Common myeloid progenitor, CD34-positive (primary cell): Measurements from ENCODE around the gene FERMT2.

ENCODE experiments used
- CTCF ChIA-PET: fragments of 350-600 bp; sonication (Branson Sonifier 250); formaldehyde crosslinking; loops from one replicate; lab custom pipeline; 2021; ENCODE audit warnings: antibody characterized with exemption; lab: Charles Lee
- POLR2A ChIA-PET: fragments of 350-600 bp; sonication (Branson Sonifier 250); formaldehyde crosslinking; loops from one replicate; lab custom pipeline; 2021; ENCODE audit warnings: antibody characterized with exemption; lab: Charles Lee
- DNase-seq, 3 donors: peaks; one replicate each; pipeline versions ENCODE4 v3.0.0 to v3.0.0-alpha.2; 2013
- H3K27ac ChIP-seq, 2 experiments: 1 replicate in 1 of 2; 2 replicates in 1 of 2; pipeline ENCODE4 v1.7.0; 2013; ENCODE audit warnings: inconsistent platforms in 2 of 2, low read length in 2 of 2, mild to moderate bottlenecking in 2 of 2, low read depth in 1 of 2, moderate library complexity in 1 of 2; ENCODE audit not compliant: severe bottlenecking in 2 of 2, insufficient read depth in 1 of 2, poor library complexity in 1 of 2
- H3K27me3 ChIP-seq, 5 experiments: replicated peaks in 2 of 5; 1 replicate in 3 of 5; 2 replicates in 2 of 5; pipeline versions ENCODE4 v1.6.1 to v1.7.0; 2013; ENCODE audit warnings: low read length in 4 of 5, mild to moderate bottlenecking in 2 of 5, moderate library complexity in 2 of 5, inconsistent platforms in 1 of 5; ENCODE audit not compliant: insufficient read depth in 5 of 5, control insufficient read depth in 4 of 5
- H3K36me3 ChIP-seq, 4 experiments: 1 replicate in 2 of 4; 2 replicates in 2 of 4; pipeline versions ENCODE4 v1.6.1 to v1.7.0; 2013; ENCODE audit warnings: low read length in 3 of 4, control low read depth in 1 of 4, mild to moderate bottlenecking in 1 of 4; ENCODE audit not compliant: control insufficient read depth in 4 of 4, insufficient read depth in 4 of 4
- H3K4me1 ChIP-seq, 4 experiments: 1 replicate in 3 of 4; 2 replicates in 1 of 4; pipeline versions ENCODE4 v1.6.1 to v1.7.1; 2013; ENCODE audit warnings: low read length in 3 of 4, mild to moderate bottlenecking in 3 of 4, control low read depth in 1 of 4, inconsistent platforms in 1 of 4, moderate library complexity in 1 of 4; ENCODE audit not compliant: control insufficient read depth in 4 of 4, insufficient read depth in 4 of 4; ENCODE audit errors: control extremely low read depth in 1 of 4
- H3K4me3 ChIP-seq, 7 experiments: 1 replicate in 4 of 7; 2 replicates in 3 of 7; pipeline versions ENCODE4 v1.5.1 to v1.7.0; 2013; ENCODE audit warnings: mild to moderate bottlenecking in 7 of 7, low read length in 6 of 7, moderate library complexity in 6 of 7, inconsistent platforms in 2 of 7, low read depth in 2 of 7, control low read depth in 1 of 7; ENCODE audit not compliant: insufficient read depth in 4 of 7, control insufficient read depth in 1 of 7; ENCODE audit errors: extremely low read depth in 1 of 7
- H3K9me3 ChIP-seq, 5 experiments: 1 replicate in 4 of 5; 2 replicates in 1 of 5; pipeline versions ENCODE4 v1.6.1 to v1.7.1; 2013; ENCODE audit warnings: low read length in 4 of 5, mild to moderate bottlenecking in 2 of 5, inconsistent platforms in 1 of 5, low read depth in 1 of 5, moderate library complexity in 1 of 5; ENCODE audit not compliant: control insufficient read depth in 4 of 5, insufficient read depth in 2 of 5; ENCODE audit errors: control extremely low read depth in 1 of 5
- WGBS: methylation state at CpG from one replicate; pipeline ENCODE4 v1.1.5; 2013; ENCODE audit not compliant: insufficient coverage; 5-methylcytosine and 5-hydroxymethylcytosine counted together

Gene FERMT2

GRCh38 chr14:52906141-52906601, 44.7 kb downstream of the FERMT2 start:
- ChIA-PET POLR2A (interaction anchor here (0.8 kb wide), 1 partner anchor 15 kb away, joined by 3 read pairs; no protein-coding TSS in a partner anchor), CTCF (interaction anchor here (0.7 to 1.4 kb wide), 2 partner anchors 11 to 35 kb away, joined by 3 to 4 read pairs; no protein-coding TSS in a partner anchor)
- H3K27me3 ChIP-seq: no peaks in the 10 kb centered on the region
- H3K4me3 ChIP-seq: no peak overlapping the region
- H3K4me1 ChIP-seq: no peaks in the 10 kb centered on the region
- H3K9me3 ChIP-seq: no peaks in the 10 kb centered on the region
- no peak for DNase-seq
- no peaks in the 10 kb centered on the region for H3K36me3 ChIP-seq
- no peak overlapping the region for H3K27ac ChIP-seq
- WGBS: 80% methylated on average over 1 of the region's 3 CpGs

- Histone ChIP-seq H3K27me3 (no peaks in the 10 kb centered on the region), H3K9me3 (no peaks in the 10 kb centered on the region), H3K36me3 (no peaks in the 10 kb centered on the region), H3K4me3 (no peak overlapping the region), H3K27ac (no peak overlapping the region), H3K4me1 (no peaks in the 10 kb centered on the region)
- no CpG with 5 or more reads among the region's 2 CpGs for WGBS
- ChIA-PET POLR2A (no interaction called here), CTCF (no interaction called here)
- no peak for DNase-seq
Measured at GRCh38 chr14:52902971-52903619, 47.8 kb downstream of the FERMT2 start.

- Histone ChIP-seq H3K36me3 (no peaks in the 10 kb centered on the region), H3K4me3 (no peak overlapping the region), H3K27ac (no peak overlapping the region), H3K9me3 (no peaks in the 10 kb centered on the region), H3K4me1 (no peaks in the 10 kb centered on the region), H3K27me3 (no peaks in the 10 kb centered on the region)
- ChIA-PET POLR2A (no interaction called here), CTCF (no interaction called here)
- DNase-seq: no peak
- 40% methylated on average over 2 of the region's 4 CpGs for WGBS
Measured at GRCh38 chr14:52901357-52901980, 49.4 kb downstream of the FERMT2 start.

- DNase-seq: no peak
Measured at GRCh38 chr14:52900731-52901130, 50.1 kb downstream of the FERMT2 start.

GRCh38 chr14:52898496-52898895, 52.4 kb downstream of the FERMT2 start:
- CTCF ChIA-PET: interaction anchor here (1.4 kb wide), 1 partner anchor 11 kb away, joined by 4 read pairs; no protein-coding TSS in a partner anchor
- POLR2A ChIA-PET: no interaction called here

More at GRCh38 chr14:52900731-52901130, 50.1 kb downstream of the FERMT2 start:
- ChIA-PET POLR2A (no interaction called here), CTCF (no interaction called here)
- no peak overlapping the region for H3K4me3 ChIP-seq
- no peaks in the 10 kb centered on the region for H3K4me1 ChIP-seq
- no peaks in the 10 kb centered on the region for H3K27me3 ChIP-seq
- H3K9me3 ChIP-seq: no peaks in the 10 kb centered on the region
- no peaks in the 10 kb centered on the region for H3K36me3 ChIP-seq
- WGBS: no CpG with 5 or more reads among the region's 8 CpGs
- H3K27ac ChIP-seq: no peak overlapping the region

GRCh38 chr14:52895000-52895399, 55.9 kb downstream of the FERMT2 start:
- CTCF ChIA-PET: interaction anchor here (1.1 to 1.6 kb wide), 2 partner anchors 21 to 23 kb away, joined by 3 to 5 read pairs; no protein-coding TSS in a partner anchor
- WGBS: 67% methylated on average over 1 of the region's 2 CpGs

More at GRCh38 chr14:52898496-52898895, 52.4 kb downstream of the FERMT2 start:
- WGBS: no CpG with 5 or more reads among the region's 1 CpG
- no peaks in the 10 kb centered on the region for H3K36me3 ChIP-seq
- H3K9me3 ChIP-seq: no peaks in the 10 kb centered on the region
- DNase-seq: no peak
- no peaks in the 10 kb centered on the region for H3K4me1 ChIP-seq
- no peak overlapping the region for H3K4me3 ChIP-seq
- H3K27ac ChIP-seq: no peak overlapping the region
- H3K27me3 ChIP-seq: no peaks in the 10 kb centered on the region

GRCh38 chr14:52891800-52892199, 59.0 kb downstream of the FERMT2 start:
- CTCF ChIA-PET: no interaction called here

More at GRCh38 chr14:52895000-52895399, 55.9 kb downstream of the FERMT2 start:
- Histone ChIP-seq H3K27me3 (no peaks in the 10 kb centered on the region), H3K4me1 (no peaks in the 10 kb centered on the region), H3K4me3 (no peak overlapping the region), H3K36me3 (no peaks in the 10 kb centered on the region), H3K9me3 (no peaks in the 10 kb centered on the region), H3K27ac (no peak overlapping the region)
- peak in 2 of 3 donors; percentile 15 to 48 for DNase-seq
- POLR2A ChIA-PET: no interaction called here

More at GRCh38 chr14:52891800-52892199, 59.0 kb downstream of the FERMT2 start:
- no peak for DNase-seq
- POLR2A ChIA-PET: no interaction called here
- Histone ChIP-seq H3K27ac (no peak overlapping the region), H3K4me1 (no peaks in the 10 kb centered on the region), H3K9me3 (no peaks in the 10 kb centered on the region), H3K4me3 (no peak overlapping the region), H3K27me3 (no peaks in the 10 kb centered on the region), H3K36me3 (no peaks in the 10 kb centered on the region)
- 100% methylated on average over 1 of the region's 3 CpGs for WGBS
